Measurements from ENCODE around the gene LRRC42. TPM values are rescaled to one million over a fixed set of nuclear protein-coding genes. Genes with fewer than 3 reads are reported as not detected.

The LRRC42 gene
- total and polyA plus RNA-seq, 9 of the 15 experiments (the other 6 are each of a cell fraction or from before 2014, with no cell fraction given) = 17.3 to 51.9 (median 35.5) TPM

DNA sequence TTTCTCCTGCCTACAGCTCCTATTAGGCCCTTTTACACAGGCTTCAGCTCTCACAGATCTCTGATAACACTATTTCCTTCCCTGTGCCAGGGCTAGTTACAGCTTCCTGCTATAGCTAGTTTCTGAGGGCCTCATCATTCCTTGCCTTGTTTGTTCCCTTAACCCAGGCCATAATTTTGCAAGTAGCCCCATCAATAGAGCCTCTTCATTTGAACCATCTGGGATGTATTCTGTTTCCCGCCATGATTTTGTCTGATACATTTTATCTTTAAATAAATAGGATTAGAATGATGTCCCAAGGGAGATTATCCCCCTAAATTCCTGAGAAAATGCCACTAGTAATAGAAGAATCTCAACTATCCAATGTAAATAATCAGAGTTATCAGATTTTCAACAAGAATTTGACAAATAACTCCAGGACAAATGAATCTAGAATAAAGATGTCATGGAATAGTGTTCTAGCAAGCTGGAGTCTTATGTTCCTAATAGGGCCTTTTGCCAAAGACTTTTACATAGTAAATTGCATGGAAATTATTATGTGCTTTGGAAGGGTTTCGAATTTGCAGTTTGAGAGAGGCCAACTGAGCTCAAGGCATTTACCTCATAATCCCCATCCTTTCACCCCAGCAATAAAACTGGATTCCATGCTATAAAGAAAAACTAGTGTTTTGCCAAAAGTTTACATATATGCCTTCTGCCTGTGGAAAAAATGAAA lies 16.7 kb upstream of the LRRC42 start:
- in situ Hi-C loops (cut with MboI) = no loop called here

More for the DNA sequence above, 16.7 kb upstream of the LRRC42 start:
- H3K4me2 ChIP-seq (ENCODE audit: insufficient read depth, low read length) = no peak overlapping the region
- DNase-seq (ENCODE audit: extremely low read depth in 1 of 4, low spot score in 3 of 4) (no peak), FAIRE-seq (no peak), ATAC-seq (no peak; the same call in 1 of the 3 replicates)
- H3K79me2 ChIP-seq (ENCODE audit: control insufficient read depth, insufficient read depth, low read length) = no peaks in the 10 kb centered on the region
- H3K27ac ChIP-seq (ENCODE audit: extremely low read depth, low read depth, low read length) = no peak overlapping the region
- BruUV-seq (replicated peaks) = no TSS peak
- no peaks in the 10 kb centered on the region for H4K20me1 ChIP-seq (replicated peaks; ENCODE audit: control insufficient read depth, insufficient read depth, low read length)
- intact Hi-C loops (cut with micrococcal nuclease) = no loop called here
- no peak overlapping the region for H2AFZ ChIP-seq (ENCODE audit: low read depth, low read length)
- CTCF ChIA-PET (ENCODE audit: low intra/inter-chr PET ratio) = interaction anchor here (0.8 kb wide), 1 partner anchor 20 kb away, joined by 3 read pairs; no protein-coding TSS in a partner anchor
- no peaks in the 10 kb centered on the region for H3K27me3 ChIP-seq (ENCODE audit: control insufficient read depth in 2 of 2, insufficient read depth in 2 of 2, low read length in 2 of 2)
- no peak overlapping the region for H3K9ac ChIP-seq (ENCODE audit: insufficient read depth in 1 of 2, low read depth in 2 of 2, low read length in 2 of 2)
- H3K9me3 ChIP-seq (replicated peaks; ENCODE audit: control insufficient read depth, insufficient read depth, low read depth, low read length) = peaks cover 5% of the 10 kb centered on the region; the same call in 1 of the 2 replicates
- POLR2A ChIA-PET = interaction anchor here (1.0 to 1.1 kb wide), 2 partner anchors 13 to 17 kb away, joined by 4 to 6 read pairs; no protein-coding TSS in a partner anchor
- no peaks in the 10 kb centered on the region; a peak in 1 of 5 replicates for H3K4me1 ChIP-seq (replicated peaks in 1 of 2; ENCODE audit: control insufficient read depth in 2 of 2, insufficient read depth in 2 of 2, low read length in 2 of 2)
- 85% methylated on average over 2 of the region's 2 CpGs for WGBS (ENCODE audit: insufficient coverage, low coverage, missing lambda C conversion rate)
- H3K9me1 ChIP-seq (ENCODE audit: control insufficient read depth, insufficient read depth, low read length) = no peaks in the 10 kb centered on the region
- TF ChIP-seq ZNF408 (CRISPR knock-in tag; IDR thresholded peaks at IDR 0.05; ENCODE audit: low read depth) (no peak), MED1 (CRISPR knock-in tag; IDR thresholded peaks at IDR 0.05; ENCODE audit: borderline replicate concordance) (no peak), HDAC3 (IDR thresholded peaks at IDR 0.05; ENCODE audit: borderline replicate concordance, partially characterized antibody) (no peak), ZFX (CRISPR knock-in tag; IDR thresholded peaks at IDR 0.05) (no peak), CHD2 (IDR thresholded peaks at IDR 0.05; ENCODE audit: low read depth, low read length) (no peak), CHD1 (IDR thresholded peaks at IDR 0.05; ENCODE audit: low read length) (no peak), ELF4 (CRISPR knock-in tag; IDR thresholded peaks at IDR 0.05) (no peak), ILF3 (IDR thresholded peaks at IDR 0.05; ENCODE audit: borderline replicate concordance) (no peak), HEY1 (CRISPR knock-in tag; IDR thresholded peaks at IDR 0.05; ENCODE audit: borderline replicate concordance) (no peak), FOXK2 (conservative IDR thresholded peaks at IDR 0.05 in 1 of 2, IDR thresholded peaks at IDR 0.05 in 1 of 2; ENCODE audit: low read depth in 2 of 2) (no peak), TEAD1 (CRISPR knock-in tag; IDR thresholded peaks at IDR 0.05) (no peak), BHLHE40 (IDR thresholded peaks at IDR 0.05; ENCODE audit: low read length) (no peak)
- TF ChIP-seq, protein P1, sequence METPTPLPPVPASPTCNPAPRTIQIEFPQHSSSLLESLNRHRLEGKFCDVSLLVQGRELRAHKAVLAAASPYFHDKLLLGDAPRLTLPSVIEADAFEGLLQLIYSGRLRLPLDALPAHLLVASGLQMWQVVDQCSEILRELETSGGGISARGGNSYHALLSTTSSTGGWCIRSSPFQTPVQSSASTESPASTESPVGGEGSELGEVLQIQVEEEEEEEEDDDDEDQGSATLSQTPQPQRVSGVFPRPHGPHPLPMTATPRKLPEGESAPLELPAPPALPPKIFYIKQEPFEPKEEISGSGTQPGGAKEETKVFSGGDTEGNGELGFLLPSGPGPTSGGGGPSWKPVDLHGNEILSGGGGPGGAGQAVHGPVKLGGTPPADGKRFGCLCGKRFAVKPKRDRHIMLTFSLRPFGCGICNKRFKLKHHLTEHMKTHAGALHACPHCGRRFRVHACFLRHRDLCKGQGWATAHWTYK (CRISPR knock-in tag; IDR thresholded peaks at IDR 0.05) = no peak
- TF ChIP-seq, protein P2, sequence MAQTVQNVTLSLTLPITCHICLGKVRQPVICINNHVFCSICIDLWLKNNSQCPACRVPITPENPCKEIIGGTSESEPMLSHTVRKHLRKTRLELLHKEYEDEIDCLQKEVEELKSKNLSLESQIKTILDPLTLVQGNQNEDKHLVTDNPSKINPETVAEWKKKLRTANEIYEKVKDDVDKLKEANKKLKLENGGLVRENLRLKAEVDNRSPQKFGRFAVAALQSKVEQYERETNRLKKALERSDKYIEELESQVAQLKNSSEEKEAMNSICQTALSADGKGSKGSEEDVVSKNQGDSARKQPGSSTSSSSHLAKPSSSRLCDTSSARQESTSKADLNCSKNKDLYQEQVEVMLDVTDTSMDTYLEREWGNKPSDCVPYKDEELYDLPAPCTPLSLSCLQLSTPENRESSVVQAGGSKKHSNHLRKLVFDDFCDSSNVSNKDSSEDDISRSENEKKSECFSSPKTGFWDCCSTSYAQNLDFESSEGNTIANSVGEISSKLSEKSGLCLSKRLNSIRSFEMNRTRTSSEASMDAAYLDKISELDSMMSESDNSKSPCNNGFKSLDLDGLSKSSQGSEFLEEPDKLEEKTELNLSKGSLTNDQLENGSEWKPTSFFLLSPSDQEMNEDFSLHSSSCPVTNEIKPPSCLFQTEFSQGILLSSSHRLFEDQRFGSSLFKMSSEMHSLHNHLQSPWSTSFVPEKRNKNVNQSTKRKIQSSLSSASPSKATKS (CRISPR knock-in tag; IDR thresholded peaks at IDR 0.05) = no peak
- TF ChIP-seq, protein P3, sequence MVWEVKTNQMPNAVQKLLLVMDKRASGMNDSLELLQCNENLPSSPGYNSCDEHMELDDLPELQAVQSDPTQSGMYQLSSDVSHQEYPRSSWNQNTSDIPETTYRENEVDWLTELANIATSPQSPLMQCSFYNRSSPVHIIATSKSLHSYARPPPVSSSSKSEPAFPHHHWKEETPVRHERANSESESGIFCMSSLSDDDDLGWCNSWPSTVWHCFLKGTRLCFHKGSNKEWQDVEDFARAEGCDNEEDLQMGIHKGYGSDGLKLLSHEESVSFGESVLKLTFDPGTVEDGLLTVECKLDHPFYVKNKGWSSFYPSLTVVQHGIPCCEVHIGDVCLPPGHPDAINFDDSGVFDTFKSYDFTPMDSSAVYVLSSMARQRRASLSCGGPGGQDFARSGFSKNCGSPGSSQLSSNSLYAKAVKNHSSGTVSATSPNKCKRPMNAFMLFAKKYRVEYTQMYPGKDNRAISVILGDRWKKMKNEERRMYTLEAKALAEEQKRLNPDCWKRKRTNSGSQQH (CRISPR knock-in tag; IDR thresholded peaks at IDR 0.05) = no peak
- H3K36me3 ChIP-seq (ENCODE audit: control insufficient read depth, insufficient read depth, low read length) = peaks cover 52% of the 10 kb centered on the region
- H3K4me3 ChIP-seq = no peak overlapping the region

Measured in K562 (cell line).